Measurements from ENCODE around the gene LGALS4.
A peak's percentile ranks its signal among the peaks of the same experiment; 100 is the strongest.
"Not testable (repeated sequence)": the region's sequence is repeated elsewhere in the genome, so short reads cannot be mapped to it uniquely, and the experiment has no call there.

The LGALS4 gene

DNA sequence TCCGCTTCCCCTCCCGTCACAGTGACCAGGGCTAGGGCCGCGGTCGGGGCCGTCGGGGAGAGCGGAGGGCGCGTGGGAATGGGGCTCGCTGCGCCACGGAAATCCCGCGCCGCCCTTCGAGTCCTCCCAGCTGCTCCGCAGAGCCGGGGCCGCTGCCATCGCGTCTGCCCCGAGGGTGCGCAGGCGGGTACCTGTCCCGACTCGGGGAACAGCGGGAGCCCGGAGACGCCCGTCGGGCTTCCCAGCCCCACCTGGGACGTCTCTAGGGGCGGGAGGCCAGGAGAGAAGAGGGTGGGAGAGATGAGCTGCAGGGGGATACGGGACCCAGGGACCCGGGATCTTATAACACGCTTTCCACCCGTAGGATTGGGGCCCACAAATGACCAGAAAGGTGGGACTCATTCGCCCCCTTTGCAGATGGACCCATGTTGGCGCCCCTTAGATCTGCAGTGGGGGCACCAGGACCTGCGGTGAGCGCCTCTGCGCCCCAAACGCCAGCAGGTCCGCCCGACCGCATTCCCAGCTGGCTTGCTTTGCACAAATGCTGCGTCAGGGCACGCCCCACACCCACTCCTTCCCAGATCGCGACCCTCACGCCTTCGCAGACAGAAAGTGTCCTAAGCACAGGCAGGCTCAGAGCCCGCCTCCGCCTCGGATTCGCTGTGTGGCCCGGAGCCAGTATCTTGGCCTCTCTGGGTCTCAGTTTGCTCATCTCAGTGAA, 42.4 kb downstream of the LGALS4 start:
- not testable (repeated sequence) for DNase-seq (ENCODE audit: low spot score)

DNA sequence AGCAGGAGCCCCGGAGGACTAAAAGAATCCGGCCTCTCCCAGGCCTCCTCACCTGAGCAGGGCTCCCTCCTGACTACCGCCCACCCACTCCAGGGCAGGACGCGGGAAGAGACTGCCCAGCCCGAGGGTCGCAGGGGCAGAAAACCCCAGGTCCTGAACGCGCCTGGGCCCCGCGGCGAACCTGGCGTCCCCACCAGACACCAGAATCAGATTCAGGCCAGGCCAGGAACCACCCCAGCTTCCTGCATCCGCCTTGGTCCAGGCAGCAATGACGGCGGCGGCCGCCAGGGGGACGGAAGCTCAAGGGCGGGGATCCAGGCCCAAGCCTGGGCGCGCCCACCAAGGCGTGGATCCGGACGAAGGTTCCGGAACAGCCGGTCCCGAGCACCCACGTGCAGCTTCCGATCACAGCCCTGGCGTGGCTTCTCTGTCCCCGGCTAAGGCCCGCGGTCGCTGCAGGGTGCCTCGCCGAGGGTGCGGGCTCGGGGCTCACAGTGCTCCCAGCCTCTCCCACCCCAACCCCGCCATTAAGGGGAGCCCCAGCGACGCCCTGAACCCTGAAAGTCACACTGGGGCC, 43.0 kb downstream of the LGALS4 start:
- DNase-seq (ENCODE audit: low spot score), result peak; percentile 72

DNA sequence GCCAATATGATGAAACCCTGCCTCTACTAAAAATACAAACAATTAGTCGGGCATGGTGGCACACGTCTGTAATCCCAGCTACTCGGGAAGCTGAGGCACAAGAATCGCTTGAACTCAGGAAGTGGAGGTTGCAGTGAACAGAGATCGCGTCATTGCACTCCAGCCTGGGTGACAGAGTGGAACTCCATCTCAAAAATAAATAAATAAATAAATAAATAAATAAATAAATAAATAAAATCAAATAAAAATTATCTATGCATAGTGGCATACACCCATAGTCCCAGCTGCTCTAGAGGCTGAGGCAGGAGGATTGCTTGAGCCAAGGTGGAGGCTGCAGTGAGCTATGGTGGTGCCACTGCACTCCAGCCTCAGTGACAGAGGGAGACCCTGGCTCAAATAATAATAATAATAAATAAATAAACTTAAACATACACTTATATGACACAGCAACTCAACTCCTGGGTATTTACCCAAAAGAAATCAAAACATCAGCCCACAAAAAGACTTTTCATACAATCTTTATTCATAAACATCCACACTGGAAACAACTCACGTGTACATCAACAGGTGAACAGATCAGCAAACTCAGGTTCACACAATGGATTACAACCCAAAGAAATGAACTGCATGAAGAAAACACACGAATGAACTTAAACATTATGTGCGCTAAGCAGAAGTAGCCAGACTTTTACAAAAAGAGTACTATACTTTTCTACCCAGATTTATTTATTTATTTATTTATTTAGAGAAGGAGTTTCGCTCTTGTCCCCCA, 46.3 kb downstream of the LGALS4 start:
- DNase-seq (ENCODE audit: low spot score), result no peak

DNA sequence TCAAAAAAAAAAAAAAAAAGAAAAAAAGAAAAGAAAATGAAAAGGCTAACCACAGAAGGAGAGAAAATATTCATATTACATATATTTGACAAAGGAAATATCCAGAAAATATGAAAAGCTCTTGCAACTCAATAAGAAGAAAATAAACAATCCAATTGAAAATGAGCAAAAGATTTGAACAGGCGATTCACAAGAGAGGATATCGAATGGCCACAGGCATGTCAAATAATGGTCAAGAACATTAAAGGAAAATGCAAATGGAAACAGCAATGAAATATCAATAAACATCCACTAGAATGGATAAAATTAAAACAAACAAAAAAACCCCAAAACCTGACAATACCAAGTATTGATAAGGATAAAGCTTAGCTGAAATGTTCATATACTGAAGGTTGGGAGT, 47.5 kb downstream of the LGALS4 start:
- no peak for DNase-seq (ENCODE audit: low spot score)

DNA sequence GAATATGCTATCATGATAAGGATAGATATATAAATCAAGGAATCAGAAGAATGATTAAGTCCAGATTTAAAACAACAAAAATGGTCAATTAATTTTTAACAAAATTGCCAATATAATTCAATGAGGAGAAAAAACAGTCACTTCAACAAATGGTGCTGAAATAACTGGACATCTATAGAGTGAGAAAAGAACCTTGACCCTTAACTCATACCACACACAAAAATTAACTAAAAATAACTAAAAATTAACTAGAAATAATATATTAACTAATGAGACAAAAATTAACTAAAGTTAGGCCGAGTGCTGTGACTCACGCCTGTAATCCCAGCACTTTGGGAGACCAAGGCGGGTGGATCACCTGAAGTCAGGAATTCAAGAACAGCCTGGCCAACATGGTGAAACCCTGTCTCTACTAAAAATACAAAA, 48.9 kb downstream of the LGALS4 start:
- no peak for DNase-seq (ENCODE audit: low spot score)

DNA sequence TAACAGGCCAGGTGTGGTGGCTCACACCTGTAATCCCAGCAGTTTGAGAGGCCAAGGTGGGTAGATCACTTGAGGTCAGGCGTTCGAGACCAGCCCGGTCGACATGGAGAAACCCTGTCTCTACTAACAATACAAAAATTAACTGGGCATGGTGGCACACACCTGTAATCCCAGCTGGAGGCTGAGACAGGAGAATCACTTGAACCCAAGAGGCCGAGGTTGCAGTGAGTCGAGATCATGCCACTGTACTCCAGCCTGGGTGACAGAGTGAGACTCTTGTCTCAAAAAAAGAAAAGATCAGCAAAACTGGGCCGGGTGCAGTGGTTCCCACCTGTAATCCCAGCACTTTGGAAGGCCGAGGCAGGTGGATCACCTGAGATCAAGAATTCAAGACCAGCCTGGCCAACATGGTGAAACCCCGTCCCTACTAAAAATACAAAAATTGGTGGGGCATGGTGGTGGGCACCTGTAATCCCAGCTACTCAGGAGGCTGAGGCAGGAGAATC, 50.8 kb downstream of the LGALS4 start:
- not testable (repeated sequence) for DNase-seq (ENCODE audit: low spot score)

DNA sequence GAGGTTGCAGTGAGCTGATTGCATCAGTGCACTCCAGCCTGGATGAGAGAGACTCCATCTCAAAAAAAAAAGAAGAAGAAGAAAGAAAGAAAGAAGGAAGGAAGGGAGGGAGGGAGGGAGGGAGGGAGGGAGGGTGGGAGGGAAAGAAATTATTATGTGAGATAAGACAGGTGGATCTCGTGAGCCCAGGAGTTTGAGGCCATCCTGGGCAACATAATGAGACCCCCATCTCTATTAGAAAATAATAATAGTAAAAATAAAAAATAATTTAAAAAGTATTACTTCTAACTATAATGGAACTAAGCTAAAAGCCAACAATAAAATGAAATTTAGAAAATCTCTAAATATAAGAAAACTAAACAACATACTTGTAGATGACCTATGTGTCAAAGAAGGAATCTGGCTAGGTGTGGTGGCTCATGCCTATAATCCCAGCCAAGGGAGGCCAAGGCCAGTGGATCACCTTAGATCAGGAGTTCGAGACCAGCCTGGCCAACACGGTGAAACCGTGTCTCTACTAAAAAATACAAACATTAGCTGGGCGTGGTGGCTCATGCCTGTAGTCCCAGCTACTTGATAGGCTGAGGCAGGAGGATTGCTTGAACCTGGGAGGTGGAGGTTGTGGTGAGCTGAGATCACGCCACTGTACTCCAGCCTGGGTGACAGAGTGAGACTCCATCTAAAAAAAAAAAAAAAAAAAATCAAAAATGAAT, 51.8 kb downstream of the LGALS4 start:
- not testable (repeated sequence) for DNase-seq (ENCODE audit: low spot score)

DNA sequence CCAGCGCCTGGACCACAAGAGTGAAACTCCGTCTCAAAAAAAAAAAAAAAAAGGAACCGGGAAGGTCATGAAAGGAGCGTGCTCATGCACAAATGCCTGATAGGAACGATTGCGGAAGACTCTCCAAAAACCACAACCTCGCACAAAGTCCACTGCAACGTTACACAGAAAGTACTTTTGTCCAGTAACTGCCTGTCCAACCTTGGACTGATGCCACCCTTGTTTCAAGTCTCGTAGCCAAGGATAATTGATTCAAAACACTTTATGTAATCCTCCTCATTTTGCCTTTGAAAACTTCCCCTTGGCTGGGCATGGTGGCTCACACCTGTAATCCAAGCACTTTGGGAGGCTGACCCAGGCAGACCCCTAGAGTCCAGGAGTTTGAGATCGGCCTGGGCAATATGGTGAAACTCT, 53.1 kb downstream of the LGALS4 start:
- no peak for DNase-seq (ENCODE audit: low spot score)

DNA sequence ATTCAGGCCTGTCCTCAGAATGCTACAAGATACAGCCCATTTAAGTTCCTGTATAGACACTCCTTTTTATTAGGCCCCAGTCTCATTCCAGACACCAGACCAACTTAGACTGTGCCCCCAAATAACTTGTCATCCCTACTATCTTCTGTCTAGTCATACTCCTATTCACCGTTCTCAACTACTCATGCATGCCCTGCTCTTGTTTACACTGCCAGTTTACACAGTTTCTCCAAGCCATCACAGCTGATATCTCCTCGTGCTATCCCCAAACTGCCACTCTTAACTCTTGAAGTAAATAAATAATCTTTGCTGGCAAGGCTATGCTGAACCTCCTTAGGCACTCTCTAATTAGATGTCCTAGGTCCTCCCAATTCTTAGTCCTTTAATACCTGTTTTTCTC, 58.5 kb downstream of the LGALS4 start:
- not testable (repeated sequence) for DNase-seq (ENCODE audit: low spot score)

DNA sequence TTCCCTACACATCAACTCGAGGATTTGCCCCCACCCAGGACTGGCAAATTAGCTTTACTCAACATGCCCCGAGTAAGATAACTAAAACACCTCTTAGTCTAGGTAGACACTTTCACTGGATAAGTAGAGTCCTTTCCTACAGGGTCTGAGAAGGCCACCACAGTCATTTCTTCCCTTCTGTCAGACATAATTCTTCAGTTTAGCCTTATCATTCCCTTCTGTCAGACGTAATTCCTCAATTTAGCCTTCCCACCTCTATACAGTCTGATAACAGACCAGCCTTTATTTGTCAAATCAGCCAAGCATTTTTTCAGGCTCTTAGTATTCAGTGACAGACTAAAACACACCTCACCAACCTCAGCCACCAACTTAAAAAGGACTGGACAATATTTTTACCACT, 59.0 kb downstream of the LGALS4 start:
- not testable (repeated sequence) for DNase-seq (ENCODE audit: low spot score)

Data from AG08395 (cell line).